Measurements from ENCODE around the gene PSMA5. TPM values are rescaled to one million over a fixed set of nuclear protein-coding genes. Genes with fewer than 3 reads are reported as not detected.

The PSMA5 gene
- total and polyA plus RNA-seq, 2 of the 13 experiments (the other 11 are each of a cell fraction or from before 2014, with no cell fraction given): 140 to 169 TPM

- TF ChIP-seq ZNF646 (CRISPR knock-in tag; IDR thresholded peaks at IDR 0.05): no peak
- no peak for TF ChIP-seq CHCHD3 (CRISPR knock-in tag; IDR thresholded peaks at IDR 0.05)
- no peak for TF ChIP-seq SYNCRIP (IDR thresholded peaks at IDR 0.05; ENCODE audit: insufficient read depth, low read depth, low read length)
- TF ChIP-seq TRIM22 (IDR thresholded peaks at IDR 0.05): no peak
- no peak for TF ChIP-seq ARID3A (IDR thresholded peaks at IDR 0.05; ENCODE audit: low read depth, low read length)
- peak; percentile 70; the same call in 1 of the 2 replicates for TF ChIP-seq ERF (CRISPR knock-in tag; IDR thresholded peaks at IDR 0.05)
- TF ChIP-seq NFKB2 (CRISPR knock-in tag; IDR thresholded peaks at IDR 0.05; ENCODE audit: borderline replicate concordance): peak; percentile 83; the same call in 1 of the 2 replicates
- no peak for TF ChIP-seq ZNF280D (CRISPR knock-in tag; IDR thresholded peaks at IDR 0.05)
- TF ChIP-seq ARID5B (CRISPR knock-in tag; IDR thresholded peaks at IDR 0.05): peak; percentile 26; the same call in 1 of the 2 replicates
These were observed at the start of gene PSMA5 (continued) for GRCh38 chr1:109426281-109427170.
